HuH-7.5 (cell line): ENCODE results near the gene CADPS2.
"Not testable (repeated sequence)": the region's sequence is repeated elsewhere in the genome, so short reads cannot be mapped to it uniquely, and the experiment has no call there.

Experiments used
- DNase-seq: peaks from one replicate; pipeline ENCODE4 v3.0.0; 2011; ENCODE audit warnings: low spot score

Gene CADPS2

GRCh38 chr7:122849957-122850328 is 36.3 kb downstream of the CADPS2 start:
- no peak for DNase-seq

GRCh38 chr7:122849322-122849956 is 36.8 kb downstream of the CADPS2 start:
- no peak for DNase-seq

GRCh38 chr7:122847871-122848473 is 38.3 kb downstream of the CADPS2 start:
- no peak for DNase-seq

GRCh38 chr7:122846591-122846990 is 39.7 kb downstream of the CADPS2 start:
- DNase-seq: no peak

GRCh38 chr7:122845286-122845685 is 41.0 kb downstream of the CADPS2 start:
- DNase-seq: no peak

GRCh38 chr7:122844191-122844988 is 41.9 kb downstream of the CADPS2 start:
- no peak for DNase-seq

- DNase-seq: no peak
Measured at GRCh38 chr7:122842971-122843370, 43.3 kb downstream of the CADPS2 start.

GRCh38 chr7:122836286-122836685 is 50.0 kb downstream of the CADPS2 start:
- not testable (repeated sequence) for DNase-seq

- DNase-seq: not testable (repeated sequence)
Measured at GRCh38 chr7:122834571-122834942, 51.7 kb downstream of the CADPS2 start.

GRCh38 chr7:122833888-122834570 is 52.2 kb downstream of the CADPS2 start:
- no peak for DNase-seq

GRCh38 chr7:122831436-122831835 is 54.8 kb downstream of the CADPS2 start:
- no peak for DNase-seq

GRCh38 chr7:122829962-122830361 is 56.3 kb downstream of the CADPS2 start:
- DNase-seq: no peak

GRCh38 chr7:122827763-122828162 is 58.5 kb downstream of the CADPS2 start:
- no peak for DNase-seq

- no peak for DNase-seq
Measured at GRCh38 chr7:122813845-122814244, 72.4 kb downstream of the CADPS2 start.

GRCh38 chr7:122803851-122804250 is 82.4 kb downstream of the CADPS2 start:
- DNase-seq: no peak

- DNase-seq: no peak
Measured at GRCh38 chr7:122803323-122803722, 82.9 kb downstream of the CADPS2 start.

GRCh38 chr7:122802301-122802751 is 83.9 kb downstream of the CADPS2 start:
- DNase-seq: no peak

- DNase-seq: no peak
Measured at GRCh38 chr7:122791959-122792545, 94.2 kb downstream of the CADPS2 start.

GRCh38 chr7:122790591-122790990 is 95.7 kb downstream of the CADPS2 start:
- DNase-seq: no peak

GRCh38 chr7:122790132-122790531 is 96.1 kb downstream of the CADPS2 start:
- no peak for DNase-seq

GRCh38 chr7:122789156-122789555 is 97.1 kb downstream of the CADPS2 start:
- DNase-seq: no peak

GRCh38 chr7:122770686-122771335 is 115.4 kb downstream of the CADPS2 start:
- DNase-seq: no peak
